Colonic mucosa (tissue), 4 donors: Measurements from ENCODE around the gene ZNF578. TPM values are rescaled to one million over a fixed set of nuclear protein-coding genes. Genes with fewer than 3 reads are reported as not detected.
"Not testable (repeated sequence)": the region's sequence is repeated elsewhere in the genome, so short reads cannot be mapped to it uniquely, and the experiment has no call there.

ENCODE experiments used
- DNase-seq: peaks from one replicate; pipeline ENCODE4 v3.0.0-alpha.2; 2020
- H3K27ac ChIP-seq: fragments of 200-600 bp; one replicate; pipeline ENCODE4 v1.8.0; 2021
- H3K27me3 ChIP-seq: fragments of 200-600 bp; one replicate; pipeline ENCODE4 v1.8.0; 2021
- H3K36me3 ChIP-seq: fragments of 200-600 bp; one replicate; pipeline ENCODE4 v1.8.0; 2021
- H3K4me1 ChIP-seq: fragments of 200-600 bp; one replicate; pipeline ENCODE4 v1.8.0; 2021; ENCODE audit warnings: mild to moderate bottlenecking
- H3K4me3 ChIP-seq: fragments of 200-600 bp; one replicate; pipeline ENCODE4 v1.8.0; 2021
- H3K9ac ChIP-seq, 2 donors: one replicate each; pipeline ENCODE4 v1.7.0; 2013; ENCODE audit warnings: control low read depth in 2 of 2, low read depth in 2 of 2, low read length in 2 of 2
- H3K9me3 ChIP-seq: fragments of 200-600 bp; one replicate; pipeline ENCODE4 v1.8.0; 2021
- intact Hi-C: fragments of 100-400 bp; cut with DNase I; formaldehyde crosslinking; loops from one replicate; pipeline ENCODE4 v1.14.1; 2022
- total RNA-seq, 2 donors: library from RNA; stranded (reverse); fragmentation: NEBNext Ultra II Directional in 1 of 2; extraction: Animal tissue kit (Norgen Biotek cat#: 25700) in 1 of 2; gene quantifications; one replicate each; pipeline ENCODE4 v1.2.1, GENCODE V29; 2021
- TF ChIP-seq, protein P1 (sequence below): fragments of 200-600 bp; IDR thresholded peaks from one replicate; pipeline ENCODE4 v1.8.0; 2022; ENCODE audit warnings: antibody characterized with exemption, mild to moderate bottlenecking
- donor health status: healthy.
- donor health status: DM: no; HTN: no; CAD: no.
- donor health status: DM: no; HTN: no; CAD: no.

The ZNF578 gene
- total RNA-seq, 2 donors from 2014 or later, result 0.27 to 0.40 TPM

DNA sequence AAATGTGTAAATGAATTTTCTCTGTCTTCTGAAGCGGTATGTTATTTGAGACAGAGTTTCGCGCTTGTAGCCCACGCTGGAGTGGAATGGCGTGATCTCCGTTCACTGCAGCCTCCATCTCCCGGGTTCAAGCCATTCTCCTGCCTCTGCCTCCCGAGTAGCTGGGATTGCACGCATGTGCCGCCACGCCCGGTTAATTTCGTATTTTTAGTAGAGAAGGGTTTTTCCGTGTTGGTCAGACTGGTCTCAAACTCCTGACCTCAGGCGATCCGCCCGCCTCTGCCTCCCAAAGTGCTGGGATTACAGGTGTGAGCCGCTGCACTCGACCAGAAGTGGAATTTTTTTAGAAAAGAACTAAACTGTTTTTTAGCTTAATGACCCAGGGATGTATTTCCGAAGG, 70.7 kb downstream of the ZNF578 start:
- Histone ChIP-seq H3K36me3 (no peaks in the 10 kb centered on the region), H3K9me3 (no peaks in the 10 kb centered on the region), H3K27ac (no peak overlapping the region), H3K4me1 (no peaks in the 10 kb centered on the region), H3K9ac (no peak overlapping the region), H3K4me3 (no peak overlapping the region), H3K27me3 (no peaks in the 10 kb centered on the region)
- DNase-seq, result no peak
- intact Hi-C loops, result no loop called here
- TF ChIP-seq, protein P1, sequence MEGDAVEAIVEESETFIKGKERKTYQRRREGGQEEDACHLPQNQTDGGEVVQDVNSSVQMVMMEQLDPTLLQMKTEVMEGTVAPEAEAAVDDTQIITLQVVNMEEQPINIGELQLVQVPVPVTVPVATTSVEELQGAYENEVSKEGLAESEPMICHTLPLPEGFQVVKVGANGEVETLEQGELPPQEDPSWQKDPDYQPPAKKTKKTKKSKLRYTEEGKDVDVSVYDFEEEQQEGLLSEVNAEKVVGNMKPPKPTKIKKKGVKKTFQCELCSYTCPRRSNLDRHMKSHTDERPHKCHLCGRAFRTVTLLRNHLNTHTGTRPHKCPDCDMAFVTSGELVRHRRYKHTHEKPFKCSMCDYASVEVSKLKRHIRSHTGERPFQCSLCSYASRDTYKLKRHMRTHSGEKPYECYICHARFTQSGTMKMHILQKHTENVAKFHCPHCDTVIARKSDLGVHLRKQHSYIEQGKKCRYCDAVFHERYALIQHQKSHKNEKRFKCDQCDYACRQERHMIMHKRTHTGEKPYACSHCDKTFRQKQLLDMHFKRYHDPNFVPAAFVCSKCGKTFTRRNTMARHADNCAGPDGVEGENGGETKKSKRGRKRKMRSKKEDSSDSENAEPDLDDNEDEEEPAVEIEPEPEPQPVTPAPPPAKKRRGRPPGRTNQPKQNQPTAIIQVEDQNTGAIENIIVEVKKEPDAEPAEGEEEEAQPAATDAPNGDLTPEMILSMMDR, result no peak

DNA sequence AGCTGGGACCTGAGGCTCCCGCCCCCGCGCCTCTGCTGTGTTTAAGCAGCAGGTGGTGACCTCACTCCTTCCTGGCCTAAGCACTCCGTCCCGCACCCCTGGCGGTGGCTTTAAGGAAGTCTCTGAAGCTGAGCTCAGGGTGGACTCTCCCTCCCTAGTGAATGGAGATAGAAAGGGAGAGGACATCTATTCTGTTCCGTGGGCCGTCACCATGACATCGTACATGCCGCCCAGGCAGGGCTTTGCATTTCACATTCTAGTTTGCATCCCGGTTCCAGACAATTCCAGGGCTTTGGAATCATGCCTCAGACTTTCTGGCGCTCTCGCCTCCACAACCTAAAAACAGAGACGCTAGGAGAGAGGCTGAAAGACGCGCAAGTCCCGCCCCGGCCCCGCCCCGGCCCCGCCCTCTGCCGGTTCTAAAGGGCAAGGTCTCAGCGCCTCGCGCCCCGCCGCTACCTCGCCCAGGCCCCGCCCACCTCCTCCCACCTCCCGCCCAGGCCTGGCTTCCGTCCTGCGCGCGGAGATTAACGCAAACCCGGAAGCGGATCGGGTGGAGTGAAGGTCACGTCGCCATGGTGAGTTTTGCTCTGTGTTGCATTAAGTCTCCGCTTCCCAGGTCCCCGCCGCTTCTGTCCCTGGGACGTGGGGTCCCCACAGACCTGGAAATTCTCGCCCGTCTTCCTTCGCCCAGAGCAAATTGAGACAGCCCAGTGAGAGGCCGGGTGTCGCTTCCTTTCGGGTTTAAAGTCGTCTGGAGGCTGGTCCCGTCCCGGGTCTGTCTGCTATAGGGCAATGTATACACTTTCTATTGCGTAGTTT, 74.0 kb downstream of the ZNF578 start, which contains the start of gene ZNF808:
TSS of gene ZNF808 (plus strand) at position 535 of the 822 bp plus-strand sequence. CDS start 15,617 bp downstream, outside the sequence.
- intact Hi-C loops, result no loop called here
- peak within 1 kb of the TSS; percentile 86 for H3K27ac ChIP-seq
- no peaks in the 10 kb centered on the region for H3K4me1 ChIP-seq
- H3K27me3 ChIP-seq, result no peaks in the 10 kb centered on the region
- no peaks in the 10 kb centered on the region for H3K36me3 ChIP-seq
- H3K9ac ChIP-seq, result peak within 1 kb of the TSS; percentile 90 to 91
- DNase-seq, result peak; percentile 99
- no peaks in the 10 kb centered on the region for H3K9me3 ChIP-seq
- TF ChIP-seq, protein P1, result peak; percentile 62
- H3K4me3 ChIP-seq, result peak within 1 kb of the TSS; percentile 62

DNA sequence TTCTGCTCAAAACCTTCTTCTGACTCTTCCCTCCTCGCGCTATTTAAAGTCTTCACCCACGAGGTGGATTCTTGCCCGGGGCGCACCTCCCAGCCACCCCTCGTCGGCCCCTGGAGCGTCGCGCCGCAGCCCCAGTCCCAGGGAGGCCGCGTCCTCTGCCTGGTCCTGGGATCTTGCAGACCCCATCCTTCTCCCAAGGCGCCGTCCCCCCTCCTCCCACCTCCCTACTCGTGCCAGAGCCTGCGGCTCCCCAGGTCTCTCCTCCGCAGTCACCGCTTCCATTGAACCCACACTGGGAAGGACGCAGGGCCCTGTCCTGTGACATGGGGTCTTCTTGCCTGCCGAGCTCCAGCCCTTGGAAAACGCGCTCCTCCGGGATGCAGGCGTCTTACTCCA, 74.6 kb downstream of the ZNF578 start:
- no peaks in the 10 kb centered on the region for H3K4me1 ChIP-seq
- no peak for DNase-seq
- intact Hi-C loops, result no loop called here
- peak overlapping the region; percentile 90 to 91 for H3K9ac ChIP-seq
- TF ChIP-seq, protein P1, result no peak
- H3K27ac ChIP-seq, result peak overlapping the region; percentile 86
- H3K9me3 ChIP-seq, result no peaks in the 10 kb centered on the region
- no peaks in the 10 kb centered on the region for H3K27me3 ChIP-seq
- peak overlapping the region; percentile 62 for H3K4me3 ChIP-seq
- H3K36me3 ChIP-seq, result peaks cover 3% of the 10 kb centered on the region

GRCh38 chr19:52532480-52532879, 79.1 kb downstream of the ZNF578 start:
- no peak for DNase-seq
- TF ChIP-seq, protein P1, result no peak
- Histone ChIP-seq H3K4me3 (no peak overlapping the region), H3K27ac (no peak overlapping the region), H3K9me3 (no peaks in the 10 kb centered on the region), H3K36me3 (peaks cover 6% of the 10 kb centered on the region), H3K27me3 (no peaks in the 10 kb centered on the region), H3K4me1 (no peaks in the 10 kb centered on the region), H3K9ac (no peak overlapping the region)
- intact Hi-C loops, result no loop called here

DNA sequence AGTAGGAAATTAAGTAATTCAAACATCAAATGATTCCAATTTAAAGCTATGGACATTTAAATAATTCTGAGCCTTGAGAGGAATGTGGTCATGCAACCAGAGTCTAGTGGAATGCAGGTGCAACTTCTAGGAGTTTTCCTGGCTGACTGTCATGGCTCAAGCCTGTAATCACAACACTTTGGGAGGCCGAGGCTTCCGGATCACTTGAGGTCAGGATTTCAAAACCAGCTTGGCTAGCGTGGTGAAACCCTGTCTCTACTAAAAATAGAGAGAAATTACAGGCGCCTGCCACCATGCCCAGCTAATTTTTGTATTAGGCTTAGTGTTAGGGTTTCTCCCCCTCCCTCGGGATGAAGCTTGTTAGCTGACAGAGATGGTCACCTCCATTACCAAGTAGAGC, 80.5 kb downstream of the ZNF578 start:
- Histone ChIP-seq H3K27me3 (no peaks in the 10 kb centered on the region), H3K9me3 (no peaks in the 10 kb centered on the region), H3K4me1 (no peaks in the 10 kb centered on the region), H3K4me3 (no peak overlapping the region), H3K36me3 (peaks cover 6% of the 10 kb centered on the region), H3K27ac (no peak overlapping the region), H3K9ac (no peak overlapping the region)
- TF ChIP-seq, protein P1, result no peak
- intact Hi-C loops, result no loop called here
- no peak for DNase-seq

GRCh38 chr19:52535385-52535770, 82.0 kb downstream of the ZNF578 start:
- H3K4me1 ChIP-seq, intact Hi-C loops, H3K9me3 ChIP-seq, H3K9ac ChIP-seq, H3K27me3 ChIP-seq, H3K36me3 ChIP-seq, DNase-seq: not testable (repeated sequence)
- Histone ChIP-seq H3K4me3 (peak overlapping the region; percentile 31), H3K27ac (peak overlapping the region; percentile 12)
